GM18861 (cell line): ENCODE data around the gene RDX.

ENCODE experiments used
- ATAC-seq: cut with Tn5 transposase; IDR thresholded peaks from one replicate; pipeline ENCODE4 v1.9.1; 2021; ENCODE audit not compliant: unreplicated experiment

The RDX gene

DNA sequence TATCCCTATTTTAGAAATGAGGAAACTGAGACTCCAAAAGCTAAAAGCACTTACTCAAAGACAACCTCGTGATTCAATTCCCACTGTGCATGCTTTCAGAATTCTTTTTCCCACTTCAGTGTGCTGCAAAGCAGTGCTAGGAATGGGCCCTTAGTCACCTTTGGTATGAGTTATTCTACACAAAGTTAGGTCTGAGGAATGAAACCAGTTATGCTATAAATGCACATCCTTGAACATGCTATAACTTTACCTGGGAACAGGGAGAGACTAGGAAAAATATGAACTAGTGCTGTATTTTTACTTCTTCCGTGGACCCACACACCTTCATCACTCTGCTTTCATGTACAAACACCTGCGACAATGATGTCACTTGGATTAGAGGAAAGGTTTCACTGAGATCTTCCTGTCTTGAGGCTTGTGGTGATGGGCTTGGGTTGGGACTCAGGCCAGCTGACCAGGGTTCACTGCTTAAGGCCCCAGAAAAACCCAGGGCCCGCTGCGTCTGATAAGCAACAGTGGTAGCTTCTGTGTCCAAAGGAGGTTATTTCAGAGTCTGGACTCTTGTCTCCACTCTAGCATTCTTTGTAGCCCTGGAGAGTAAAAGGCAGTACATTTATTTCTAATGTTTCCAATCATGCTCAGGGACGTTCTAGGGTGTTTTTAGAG lies 121.6 kb downstream of the RDX start:
- no peak for ATAC-seq

DNA sequence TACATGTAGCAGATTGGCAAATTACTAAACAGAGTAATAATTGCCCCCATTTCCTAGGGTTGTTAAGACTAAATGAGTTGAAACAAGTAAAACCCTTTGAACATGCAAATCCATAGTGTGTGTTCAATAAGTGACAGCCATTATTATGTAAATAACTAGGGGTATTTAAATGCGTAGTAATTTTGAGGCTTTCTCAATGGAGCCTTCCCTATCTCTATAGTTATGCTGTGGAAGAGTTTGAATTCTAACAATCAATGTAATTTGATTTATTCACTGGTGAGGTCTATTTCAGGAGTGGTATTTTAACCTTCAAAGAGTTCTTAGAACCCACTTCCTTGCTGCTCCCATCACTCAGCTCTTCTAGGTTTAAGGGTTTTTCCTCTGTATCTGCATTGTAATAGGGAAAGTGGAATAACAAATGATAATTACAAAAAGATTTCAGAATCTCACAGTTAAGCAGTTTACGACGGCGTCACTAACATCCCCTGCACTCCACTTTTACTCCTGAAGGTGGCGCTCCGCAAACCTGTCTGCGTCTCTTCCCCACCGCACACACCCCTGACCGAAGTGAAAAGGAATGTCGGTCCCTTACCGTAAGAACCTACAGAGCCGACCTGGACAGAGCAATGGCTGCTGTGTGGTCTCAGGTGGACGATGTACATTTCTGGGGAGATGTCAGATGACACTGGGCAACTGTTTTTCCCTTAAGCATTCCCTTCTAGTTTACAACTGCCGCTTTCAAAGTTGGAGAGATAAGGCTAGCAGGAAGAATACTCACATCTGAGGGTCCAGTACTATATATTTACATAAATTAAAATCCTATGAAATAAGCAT lies 122.4 kb downstream of the RDX start:
- peak; percentile 44 for ATAC-seq

DNA sequence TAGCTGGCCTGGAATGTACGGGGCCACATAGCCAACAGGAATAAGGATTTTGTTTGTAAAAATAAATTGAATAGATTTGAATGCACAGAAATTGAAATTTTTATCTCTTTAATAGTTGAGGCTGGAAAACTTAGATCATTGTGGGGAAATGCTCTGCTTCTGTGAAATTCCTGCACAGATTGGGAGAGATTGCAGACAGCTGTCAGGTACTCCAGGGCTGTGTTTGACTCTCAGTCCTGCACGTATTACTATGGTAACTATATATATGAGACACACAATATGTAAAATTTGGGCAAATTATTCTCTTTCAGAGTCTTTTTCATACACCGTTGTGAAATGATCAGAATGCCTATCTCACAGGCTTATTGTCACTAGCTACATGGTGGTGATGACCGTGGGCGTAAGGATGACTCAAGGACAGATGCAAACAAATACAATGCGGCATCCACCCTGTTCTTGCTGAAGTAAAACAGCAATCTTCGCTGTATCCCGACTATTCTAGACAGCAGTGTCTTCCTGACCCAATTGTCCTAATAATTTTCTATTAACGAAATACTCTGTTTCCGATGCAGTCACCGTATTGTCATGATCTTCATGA lies 123.8 kb downstream of the RDX start:
- ATAC-seq = no peak

DNA sequence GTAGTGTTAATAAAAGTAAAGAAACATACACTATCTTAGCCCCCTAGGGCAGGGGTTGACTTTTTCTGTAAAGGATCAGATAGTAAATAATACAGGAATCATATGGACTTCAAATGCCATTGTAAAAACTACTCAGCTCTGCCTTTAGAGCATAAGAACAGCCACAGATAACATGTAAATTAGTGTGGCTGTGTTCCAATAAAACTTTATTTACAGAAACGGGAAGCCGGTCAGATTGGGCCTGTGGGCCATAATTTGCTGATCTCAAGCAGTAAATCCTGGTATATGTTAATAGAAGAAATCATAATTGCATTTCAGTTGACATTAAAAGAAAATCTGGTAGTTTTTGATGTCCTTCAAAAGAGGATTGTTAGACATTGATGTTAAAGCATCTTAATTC lies 126.7 kb downstream of the RDX start:
- no peak for ATAC-seq

- ATAC-seq = no peak
Observed at GRCh38 chr11:110168033-110168803, 128.2 kb downstream of the RDX start.

DNA sequence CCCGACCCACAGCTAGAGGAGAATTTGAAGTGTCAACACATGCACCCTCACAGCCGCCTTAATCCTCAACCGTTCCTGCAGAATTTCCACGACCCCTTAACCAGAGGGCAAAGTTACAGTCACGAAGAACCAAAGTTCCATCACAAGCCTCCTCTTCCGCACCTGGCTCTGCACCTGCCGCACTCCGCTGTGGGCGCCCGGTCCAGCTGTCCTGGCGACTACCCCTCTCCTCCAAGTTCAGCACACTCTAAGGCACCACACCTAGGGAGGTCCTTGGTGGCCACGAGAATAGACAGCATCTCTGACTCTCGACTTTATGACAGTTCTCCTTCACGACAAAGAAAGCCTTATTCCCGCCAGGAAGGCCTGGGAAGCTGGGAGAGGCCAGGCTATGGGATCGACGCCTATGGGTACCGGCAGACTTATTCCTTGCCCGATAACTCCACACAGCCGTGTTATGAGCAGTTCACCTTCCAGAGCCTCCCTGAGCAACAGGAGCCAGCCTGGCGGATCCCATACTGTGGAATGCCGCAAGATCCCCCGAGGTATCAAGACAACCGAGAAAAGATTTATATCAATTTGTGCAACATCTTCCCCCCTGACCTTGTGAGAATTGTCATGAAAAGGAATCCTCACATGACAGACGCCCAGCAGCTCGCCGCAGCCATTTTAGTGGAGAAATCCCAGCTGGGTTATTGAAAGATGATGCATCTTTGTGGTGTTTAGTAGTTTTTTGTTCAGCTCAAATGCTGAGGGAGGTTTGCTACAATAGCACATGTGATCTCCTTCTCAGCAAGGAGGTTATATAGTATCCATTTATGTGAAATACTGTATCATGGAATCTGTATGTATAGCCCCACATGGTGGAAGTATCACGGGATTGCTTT lies 131.1 kb downstream of the RDX start:
- ATAC-seq = no peak

- no peak for ATAC-seq
Observed at GRCh38 chr11:110162216-110162615, 134.2 kb downstream of the RDX start.

- no peak for ATAC-seq
Observed at GRCh38 chr11:110161061-110161460, 135.4 kb downstream of the RDX start.

- ATAC-seq = no peak
Observed at GRCh38 chr11:110160437-110160836, 136.0 kb downstream of the RDX start.

DNA sequence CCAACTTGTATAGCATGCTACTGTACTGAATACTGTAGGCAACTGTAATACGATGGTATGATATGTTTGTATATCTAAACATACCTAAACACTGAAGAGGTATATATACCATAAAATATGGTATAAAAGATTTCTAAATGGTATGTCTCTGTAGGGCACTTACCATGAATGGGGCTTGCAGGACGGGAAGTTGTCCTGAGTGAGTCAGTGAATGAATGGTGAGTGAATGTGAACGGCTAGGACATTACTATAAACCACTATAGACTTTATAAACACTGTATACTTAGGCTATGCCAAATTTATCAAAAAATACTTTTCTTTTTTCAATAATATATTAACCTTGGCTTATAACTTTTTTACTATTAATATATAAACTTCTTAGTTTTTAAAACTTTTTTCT lies 136.4 kb downstream of the RDX start:
- ATAC-seq = no peak

DNA sequence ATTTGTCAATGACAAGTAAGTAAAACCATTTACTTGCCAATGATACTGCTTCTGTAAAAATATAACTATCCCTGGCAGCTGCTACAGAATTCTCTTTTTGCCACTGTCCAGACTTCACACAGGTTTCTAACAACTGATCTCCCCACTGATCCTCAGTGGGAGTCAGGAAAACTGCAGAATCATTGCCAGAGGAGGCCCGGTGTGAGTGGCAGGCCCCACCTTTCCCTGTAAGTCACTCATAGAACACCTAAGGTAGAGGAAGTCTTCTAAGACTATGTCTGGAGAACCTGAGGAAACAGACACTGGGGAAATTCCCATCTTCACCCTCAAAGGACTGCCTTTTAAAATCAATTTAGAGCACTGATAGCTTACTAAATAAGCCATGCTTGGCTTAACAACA lies 136.9 kb downstream of the RDX start:
- ATAC-seq = no peak

DNA sequence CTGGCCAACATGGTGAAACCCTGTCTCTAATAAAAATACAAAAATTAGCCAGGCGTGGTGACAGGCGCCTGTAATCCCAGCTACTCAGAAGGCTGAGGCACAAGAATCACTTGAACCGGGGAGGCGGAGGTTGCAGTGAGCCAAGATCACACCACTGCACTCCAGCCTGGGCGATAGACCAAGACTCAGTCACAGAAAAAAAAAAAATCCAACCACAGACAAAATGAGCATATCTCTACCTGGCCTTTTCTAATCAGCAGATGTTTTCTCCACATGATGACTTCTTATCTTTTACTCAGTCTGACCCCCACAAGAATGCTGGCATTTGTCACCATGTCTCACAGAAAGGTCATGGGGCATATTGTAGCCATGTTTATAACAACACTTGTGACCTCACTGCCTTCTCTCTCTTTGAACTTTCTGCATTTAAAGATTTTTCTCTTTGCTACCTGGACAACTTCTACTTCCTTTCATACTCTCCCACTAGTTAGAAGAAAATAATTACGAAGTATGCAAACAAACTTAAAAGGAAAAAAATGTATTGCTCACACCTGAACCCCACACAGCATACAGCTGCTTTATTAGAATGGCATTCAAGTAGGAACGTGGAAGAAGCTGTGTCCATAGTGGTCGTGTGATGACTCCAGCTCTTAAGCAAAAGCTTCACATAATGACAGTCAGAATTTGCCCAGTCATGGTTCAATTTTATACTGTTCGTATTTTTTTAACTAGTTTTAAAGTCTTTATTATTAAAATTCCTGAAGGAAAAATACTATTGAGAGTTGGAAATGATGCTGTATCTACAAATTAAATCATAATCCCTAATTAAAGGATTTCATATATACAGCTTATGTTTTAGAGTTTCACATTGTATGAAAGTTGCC lies 137.9 kb downstream of the RDX start:
- no peak for ATAC-seq

DNA sequence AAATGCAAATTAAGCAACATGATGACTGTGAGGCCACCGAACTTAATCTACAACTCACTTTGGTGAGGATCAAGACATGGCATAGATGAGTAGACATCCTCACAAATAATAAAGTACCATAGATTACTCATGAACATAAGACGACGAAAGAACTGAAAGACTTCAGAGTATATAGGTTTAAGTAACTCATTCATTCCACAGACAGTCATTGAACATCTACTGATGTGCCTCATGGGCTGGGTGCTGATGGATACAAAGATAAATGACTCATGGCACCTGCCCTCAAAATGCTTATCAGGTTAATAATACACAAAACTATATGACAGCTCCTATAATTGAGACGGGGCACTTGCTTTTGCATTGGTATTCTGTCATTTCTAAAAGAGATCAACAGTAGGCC lies 139.9 kb downstream of the RDX start:
- no peak for ATAC-seq

DNA sequence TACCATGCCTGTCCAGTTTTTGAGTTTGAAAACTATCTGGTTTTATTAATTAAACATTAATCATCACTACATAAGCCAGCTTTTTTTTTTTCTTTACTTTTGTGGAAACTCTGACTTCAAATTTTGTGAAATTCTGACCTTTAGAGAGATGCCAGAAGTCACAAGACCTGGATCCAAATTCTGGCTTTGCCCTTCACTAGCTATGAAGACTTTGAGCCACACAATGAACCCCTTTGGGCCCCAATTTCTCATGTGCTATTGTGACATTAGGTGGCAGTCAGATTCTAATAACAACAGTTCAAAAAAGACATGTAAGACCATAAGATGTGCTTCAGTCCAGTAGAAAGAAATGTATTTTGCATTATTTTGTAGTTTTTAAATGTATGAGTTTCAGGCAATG lies 142.9 kb downstream of the RDX start:
- ATAC-seq = no peak

DNA sequence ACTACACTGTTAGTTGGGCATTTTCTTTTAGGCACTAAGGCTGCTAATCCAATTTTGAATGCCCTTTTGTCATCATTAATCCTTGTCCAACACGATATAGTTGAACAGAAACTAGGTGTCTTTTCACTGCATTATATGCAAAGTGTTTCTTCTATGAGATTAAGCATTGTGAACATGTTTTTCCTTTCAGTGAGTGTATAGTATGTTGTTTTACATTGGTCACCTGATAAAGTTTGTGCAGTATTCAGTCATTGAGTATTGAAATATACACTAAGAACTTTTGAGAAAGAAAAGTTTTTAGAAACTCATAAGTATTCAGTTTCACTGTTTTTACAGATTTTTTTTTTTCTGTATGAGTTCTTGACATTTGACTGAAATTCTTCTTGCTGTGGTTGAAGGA lies 144.2 kb downstream of the RDX start:
- ATAC-seq = no peak

DNA sequence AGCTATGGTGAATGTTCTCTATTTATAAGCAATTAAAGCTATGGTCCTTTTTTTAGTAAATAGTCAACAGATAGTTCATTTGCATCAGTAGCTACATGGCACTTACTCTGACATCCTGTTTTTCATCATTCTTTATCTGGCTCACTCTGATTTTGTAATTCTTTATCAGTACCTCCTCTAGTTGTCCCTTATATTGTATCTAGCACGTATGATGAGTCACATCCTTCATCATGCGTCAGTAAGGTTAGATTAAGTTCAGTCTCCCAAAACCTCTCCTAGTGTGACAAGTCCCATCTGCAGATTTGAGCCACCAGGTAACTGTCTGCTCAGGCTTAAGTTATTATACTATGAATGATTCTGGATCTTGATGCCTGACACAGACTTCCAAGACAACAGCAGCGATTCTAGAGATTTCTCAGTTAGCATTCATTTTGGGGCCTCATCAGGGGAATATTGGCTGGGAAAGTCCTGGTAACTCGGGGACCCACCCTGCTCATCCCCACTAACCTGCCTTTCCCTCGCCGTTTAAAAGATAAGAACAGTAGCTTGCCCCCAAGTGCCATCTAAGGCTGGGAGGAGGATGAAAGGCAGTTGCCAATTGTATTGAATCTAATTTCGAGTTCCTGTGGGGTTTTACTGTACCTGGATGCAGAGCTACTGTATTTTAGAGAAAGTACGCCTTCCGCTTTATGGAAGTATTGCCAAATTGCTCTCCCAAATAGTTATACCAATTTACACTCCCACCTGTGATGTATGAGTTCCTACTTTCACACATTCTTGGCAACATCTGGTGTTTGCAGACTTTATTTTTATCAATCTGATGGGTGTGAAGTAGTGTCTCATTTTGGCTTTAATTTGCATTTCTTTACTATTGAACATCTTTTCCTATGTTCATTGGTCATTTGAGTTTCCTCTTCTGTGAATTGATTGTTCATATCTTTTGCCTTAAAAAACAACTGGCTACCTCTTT lies 147.4 kb downstream of the RDX start:
- peak; percentile 55 for ATAC-seq

- ATAC-seq = no peak
Observed at GRCh38 chr11:110147962-110148709, 148.3 kb downstream of the RDX start.

DNA sequence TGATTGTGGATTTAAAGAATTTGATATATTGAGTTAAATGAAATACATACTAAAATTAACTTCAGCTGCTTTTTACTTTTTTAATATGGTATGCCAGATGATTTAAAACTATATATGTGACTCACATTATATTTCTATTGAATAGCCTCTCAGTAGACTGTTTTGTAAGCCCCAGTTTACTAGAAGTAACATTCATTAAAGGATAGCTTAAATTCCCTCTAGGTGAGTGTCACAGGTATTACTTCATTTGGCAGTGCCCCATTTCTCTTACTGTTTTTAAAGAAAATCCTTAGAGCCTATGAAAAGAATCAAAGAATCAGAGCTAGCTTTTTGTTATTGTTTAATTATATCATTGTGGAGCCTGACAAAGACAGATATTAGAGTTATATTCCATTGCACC lies 154.6 kb downstream of the RDX start:
- no peak for ATAC-seq
